MM.1S (cell line): ENCODE data around the gene FANCC.

Experiments
- DNase-seq: peaks from one replicate; pipeline ENCODE4 v3.0.0-alpha.2; 2015
- H2AFZ ChIP-seq: fragments of 300-600 bp; sonication (generic); 2 replicates; pipeline ENCODE4 v1.6.0; 2016; ENCODE audit warnings: antibody characterized with exemption, low read length
- H3F3A ChIP-seq: fragments of 300-600 bp; sonication (generic); 2 replicates; pipeline ENCODE4 v1.6.1; 2016; ENCODE audit warnings: mild to moderate bottlenecking, antibody characterized with exemption, low read length, moderate library complexity, mixed read lengths; ENCODE audit not compliant: insufficient read depth
- H3K27ac ChIP-seq: fragments of 300-600 bp; sonication (generic); 2 replicates; pipeline ENCODE4 v1.5.1; 2016; ENCODE audit warnings: mild to moderate bottlenecking, low read length
- H3K27me3 ChIP-seq: fragments of 300-600 bp; sonication (generic); replicated peaks from 2 replicates; pipeline ENCODE4 v1.6.0; 2016; ENCODE audit warnings: low read length; ENCODE audit not compliant: insufficient read depth
- H3K36me3 ChIP-seq: fragments of 300-600 bp; sonication (generic); replicated peaks from 2 replicates; pipeline ENCODE4 v1.6.1; 2016; ENCODE audit warnings: mild to moderate bottlenecking, low read length, mixed read lengths; ENCODE audit not compliant: insufficient read depth
- H3K4me1 ChIP-seq: fragments of 300-600 bp; sonication (generic); 2 replicates; pipeline ENCODE4 v1.6.1; 2016; ENCODE audit warnings: low read length, mixed read lengths
- H3K4me2 ChIP-seq: fragments of 300-600 bp; sonication (generic); 2 replicates; pipeline ENCODE4 v1.6.0; 2016; ENCODE audit warnings: low read depth, low read length
- H3K4me3 ChIP-seq: fragments of 300-600 bp; sonication (generic); 2 replicates; pipeline ENCODE4 v1.5.1; 2016; ENCODE audit warnings: low read length, mixed read lengths
- H3K79me2 ChIP-seq: fragments of 300-600 bp; sonication (generic); 2 replicates; pipeline ENCODE4 v1.6.1; 2016; ENCODE audit warnings: mixed run types, low read length, mixed read lengths
- H3K9ac ChIP-seq: fragments of 300-600 bp; sonication (generic); 2 replicates; pipeline ENCODE4 v1.6.1; 2016; ENCODE audit warnings: low read length, mixed read lengths
- H3K9me2 ChIP-seq: fragments of 300-600 bp; sonication (generic); replicated peaks from 2 replicates; pipeline ENCODE4 v1.6.1; 2016; ENCODE audit warnings: mild to moderate bottlenecking, low read length, mixed read lengths; ENCODE audit not compliant: insufficient read depth
- H3K9me3 ChIP-seq: fragments of 300-600 bp; sonication (generic); replicated peaks from 2 replicates; pipeline ENCODE4 v1.6.1; 2016; ENCODE audit warnings: mild to moderate bottlenecking, low read length, mixed read lengths; ENCODE audit not compliant: insufficient read depth
- H4K20me1 ChIP-seq: fragments of 300-600 bp; sonication (generic); 2 replicates; pipeline ENCODE4 v1.6.1; 2016; ENCODE audit warnings: mild to moderate bottlenecking, low read length, moderate library complexity, mixed read lengths; ENCODE audit not compliant: insufficient read depth
- CTCF ChIP-seq: fragments of 300-600 bp; sonication (generic); IDR thresholded peaks from 2 replicates; pipeline ENCODE4 v1.5.1; 2016; ENCODE audit warnings: antibody characterized with exemption, low read length, mixed read lengths
- EZH2 ChIP-seq: fragments of 300-600 bp; sonication (generic); optimal IDR thresholded peaks from 2 replicates; pipeline ENCODE3; 2017; ENCODE audit warnings: low read depth, mild to moderate bottlenecking, antibody characterized with exemption, low read length, mixed read lengths
- EZH2phosphoT487 ChIP-seq: fragments of 300-600 bp; sonication (generic); IDR thresholded peaks from 2 replicates; pipeline ENCODE4 v1.6.1; 2018; ENCODE audit warnings: antibody characterized with exemption, low read length

Gene FANCC

GRCh38 chr9:95134457-95134881 lies 183.0 kb downstream of the FANCC start:
- Histone ChIP-seq H3K9me3 (no peaks in the 10 kb centered on the region), H3K9ac (no peak overlapping the region), H3F3A (no peaks in the 10 kb centered on the region), H3K36me3 (no peaks in the 10 kb centered on the region), H3K79me2 (no peaks in the 10 kb centered on the region), H2AFZ (no peak overlapping the region), H3K4me2 (no peak overlapping the region), H4K20me1 (no peaks in the 10 kb centered on the region), H3K4me3 (no peak overlapping the region), H3K27ac (no peak overlapping the region), H3K27me3 (no peaks in the 10 kb centered on the region), H3K9me2 (no peaks in the 10 kb centered on the region), H3K4me1 (no peaks in the 10 kb centered on the region)
- TF ChIP-seq EZH2 (no peak), CTCF (no peak), EZH2phosphoT487 (no peak)
- no peak for DNase-seq

GRCh38 chr9:95133325-95133705 lies 184.2 kb downstream of the FANCC start:
- H3K9ac ChIP-seq = no peak overlapping the region
- no peaks in the 10 kb centered on the region for H4K20me1 ChIP-seq
- H3K27me3 ChIP-seq = no peaks in the 10 kb centered on the region
- DNase-seq = no peak
- no peaks in the 10 kb centered on the region for H3K9me2 ChIP-seq
- no peak overlapping the region for H3K4me2 ChIP-seq
- H3K79me2 ChIP-seq = no peaks in the 10 kb centered on the region
- no peaks in the 10 kb centered on the region for H3F3A ChIP-seq
- TF ChIP-seq EZH2 (no peak), EZH2phosphoT487 (no peak), CTCF (no peak)
- no peaks in the 10 kb centered on the region for H3K36me3 ChIP-seq
- H3K4me1 ChIP-seq = no peaks in the 10 kb centered on the region
- H3K27ac ChIP-seq = no peak overlapping the region
- H3K4me3 ChIP-seq = no peak overlapping the region
- H2AFZ ChIP-seq = no peak overlapping the region
- no peaks in the 10 kb centered on the region for H3K9me3 ChIP-seq

GRCh38 chr9:95132366-95133324 lies 184.9 kb downstream of the FANCC start:
- Histone ChIP-seq H3K79me2 (no peaks in the 10 kb centered on the region), H3F3A (no peaks in the 10 kb centered on the region), H3K4me3 (no peak overlapping the region), H3K36me3 (no peaks in the 10 kb centered on the region), H3K4me2 (no peak overlapping the region), H3K27me3 (no peaks in the 10 kb centered on the region), H3K9me3 (no peaks in the 10 kb centered on the region), H3K9ac (no peak overlapping the region), H4K20me1 (no peaks in the 10 kb centered on the region), H3K27ac (no peak overlapping the region), H3K9me2 (no peaks in the 10 kb centered on the region), H3K4me1 (no peaks in the 10 kb centered on the region), H2AFZ (no peak overlapping the region)
- TF ChIP-seq CTCF = no peak
- TF ChIP-seq EZH2 = no peak
- no peak for TF ChIP-seq EZH2phosphoT487
- DNase-seq = no peak
